ENCODE data around the gene EPS15. TPM values are rescaled to one million over a fixed set of nuclear protein-coding genes. Genes with fewer than 3 reads are reported as not detected.

EPS15 gene
- total and polyA plus RNA-seq, 2 experiments from 2014 or later, result 26.9 to 41.1 TPM

DNA sequence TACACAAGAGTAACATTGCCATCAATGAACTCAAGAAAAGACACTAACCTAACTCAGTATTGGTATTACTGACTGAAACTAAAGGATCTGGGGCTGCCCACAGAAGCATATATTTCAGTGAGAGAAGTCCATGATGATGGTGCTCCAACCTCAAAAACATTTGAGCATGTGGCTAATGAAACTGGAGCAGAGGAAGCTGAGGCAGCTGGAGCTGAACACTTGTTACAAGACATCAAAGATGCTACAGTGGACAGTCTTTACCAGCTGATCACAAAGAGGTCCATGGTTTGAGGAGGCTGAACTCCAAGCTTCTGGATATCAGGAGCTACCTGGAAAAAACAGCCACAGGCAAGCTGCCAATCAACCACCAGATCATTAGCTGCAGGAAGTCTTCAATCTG lies 146.5 kb downstream of the EPS15 start:
- Histone ChIP-seq H3K9me2 (ENCODE audit: insufficient read depth) (no peaks in the 10 kb centered on the region), H3K4me2 (ENCODE audit: unreplicated experiment) (no peak overlapping the region), H3K79me2 (ENCODE audit: insufficient read depth) (no peaks in the 10 kb centered on the region), H3K27me3 (replicated peaks; ENCODE audit: insufficient read depth) (no peaks in the 10 kb centered on the region), H3K9ac (no peak overlapping the region), H2AFZ (no peak overlapping the region), H3K36me3 (ENCODE audit: low read depth) (no peaks in the 10 kb centered on the region), H3K4me1 (ENCODE audit: insufficient read depth) (no peaks in the 10 kb centered on the region), H4K20me1 (ENCODE audit: insufficient read depth) (no peaks in the 10 kb centered on the region), H3F3A (ENCODE audit: insufficient read depth) (no peaks in the 10 kb centered on the region), H3K27ac (no peak overlapping the region), H3K9me3 (ENCODE audit: low read depth) (no peaks in the 10 kb centered on the region), H3K4me3 (no peak overlapping the region)
- no peak for DNase-seq
- in situ Hi-C loops (cut with MboI), result no loop called here
- TF ChIP-seq EZH2 (IDR thresholded peaks at IDR 0.05; ENCODE audit: insufficient read depth, poor library complexity, severe bottlenecking), result no peak
- no peak for TF ChIP-seq EZH2phosphoT487 (IDR thresholded peaks at IDR 0.05; ENCODE audit: insufficient read depth, low read depth)

DNA sequence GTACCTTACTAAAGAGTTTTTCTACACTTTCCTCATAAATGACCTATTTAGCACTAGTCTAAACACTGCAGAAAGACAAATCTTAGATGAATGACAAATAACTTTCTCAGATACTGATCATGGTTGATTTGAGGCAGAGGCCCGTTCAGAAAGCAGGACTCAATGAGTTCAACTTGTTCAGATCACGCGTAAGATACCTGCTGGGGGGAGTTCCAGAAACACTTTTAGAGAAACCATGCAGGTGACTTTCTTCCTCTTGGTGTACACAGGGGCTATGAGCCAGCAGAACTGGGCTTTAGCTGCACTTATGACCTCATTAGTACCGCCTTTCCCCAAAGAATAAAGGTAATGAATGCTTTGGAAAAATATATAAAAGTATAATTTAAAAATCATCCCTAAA lies 149.9 kb downstream of the EPS15 start:
- H3K4me2 ChIP-seq (ENCODE audit: unreplicated experiment), result no peak overlapping the region
- H3K9me3 ChIP-seq (ENCODE audit: low read depth), result no peaks in the 10 kb centered on the region
- no peak overlapping the region for H2AFZ ChIP-seq
- H3K9ac ChIP-seq, result no peak overlapping the region
- no peaks in the 10 kb centered on the region for H3K9me2 ChIP-seq (ENCODE audit: insufficient read depth)
- TF ChIP-seq EZH2phosphoT487 (IDR thresholded peaks at IDR 0.05; ENCODE audit: insufficient read depth, low read depth) (no peak), EZH2 (IDR thresholded peaks at IDR 0.05; ENCODE audit: insufficient read depth, poor library complexity, severe bottlenecking) (no peak)
- no peaks in the 10 kb centered on the region for H3K36me3 ChIP-seq (ENCODE audit: low read depth)
- H3K27ac ChIP-seq, result no peak overlapping the region
- no peak for DNase-seq
- H3F3A ChIP-seq (ENCODE audit: insufficient read depth), result no peaks in the 10 kb centered on the region
- H3K79me2 ChIP-seq (ENCODE audit: insufficient read depth), result no peaks in the 10 kb centered on the region
- in situ Hi-C loops (cut with MboI), result no loop called here
- H3K27me3 ChIP-seq (replicated peaks; ENCODE audit: insufficient read depth), result no peaks in the 10 kb centered on the region
- 95 to 98% methylated on average over 4 of the region's 4 CpGs for WGBS, 2 experiments (ENCODE audit: low coverage in 1 of 2, low lambda C conversion rate in 2 of 2, missing lambda C conversion rate in 2 of 2)
- H3K4me1 ChIP-seq (ENCODE audit: insufficient read depth), result no peaks in the 10 kb centered on the region
- no peaks in the 10 kb centered on the region for H4K20me1 ChIP-seq (ENCODE audit: insufficient read depth)
- no peak overlapping the region for H3K4me3 ChIP-seq

DNA sequence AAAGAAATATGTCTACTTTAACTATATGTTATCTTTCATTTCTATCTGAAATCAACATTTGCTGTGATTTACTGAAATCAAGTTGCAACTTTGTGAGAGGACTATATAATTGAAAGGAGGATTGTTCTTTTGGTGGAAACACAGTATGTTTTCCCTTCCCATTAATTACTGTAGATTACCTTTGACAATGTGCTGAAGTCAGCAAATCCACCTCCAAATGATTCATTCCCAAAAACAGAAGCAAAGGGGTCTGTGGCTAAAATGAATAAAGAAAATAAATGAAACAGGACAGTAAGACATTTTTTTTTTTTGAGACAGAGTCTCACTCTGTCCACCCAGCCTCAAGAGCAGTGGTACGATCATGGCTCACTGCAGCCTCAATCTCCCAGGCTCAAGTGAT lies 153.3 kb downstream of the EPS15 start:
- H2AFZ ChIP-seq, result no peak overlapping the region
- H3F3A ChIP-seq (ENCODE audit: insufficient read depth), result no peaks in the 10 kb centered on the region
- no peaks in the 10 kb centered on the region for H3K9me3 ChIP-seq (ENCODE audit: low read depth)
- H3K4me3 ChIP-seq, result no peak overlapping the region
- 95 to 96% methylated on average over 1 of the region's 1 CpG for WGBS, 2 experiments (ENCODE audit: low coverage in 1 of 2, low lambda C conversion rate in 2 of 2, missing lambda C conversion rate in 2 of 2)
- no peak for DNase-seq
- in situ Hi-C loops (cut with MboI), result no loop called here
- peaks cover 6% of the 10 kb centered on the region; the same call in 1 of the 2 replicates for H3K36me3 ChIP-seq (ENCODE audit: low read depth)
- H3K27me3 ChIP-seq (replicated peaks; ENCODE audit: insufficient read depth), result no peaks in the 10 kb centered on the region
- H3K79me2 ChIP-seq (ENCODE audit: insufficient read depth), result no peaks in the 10 kb centered on the region
- H3K9ac ChIP-seq, result no peak overlapping the region
- H4K20me1 ChIP-seq (ENCODE audit: insufficient read depth), result no peaks in the 10 kb centered on the region
- no peak overlapping the region for H3K4me2 ChIP-seq (ENCODE audit: unreplicated experiment)
- no peak overlapping the region for H3K27ac ChIP-seq
- no peaks in the 10 kb centered on the region for H3K4me1 ChIP-seq (ENCODE audit: insufficient read depth)
- TF ChIP-seq EZH2phosphoT487 (IDR thresholded peaks at IDR 0.05; ENCODE audit: insufficient read depth, low read depth), result no peak
- TF ChIP-seq EZH2 (IDR thresholded peaks at IDR 0.05; ENCODE audit: insufficient read depth, poor library complexity, severe bottlenecking), result no peak
- H3K9me2 ChIP-seq (ENCODE audit: insufficient read depth), result no peaks in the 10 kb centered on the region

DNA sequence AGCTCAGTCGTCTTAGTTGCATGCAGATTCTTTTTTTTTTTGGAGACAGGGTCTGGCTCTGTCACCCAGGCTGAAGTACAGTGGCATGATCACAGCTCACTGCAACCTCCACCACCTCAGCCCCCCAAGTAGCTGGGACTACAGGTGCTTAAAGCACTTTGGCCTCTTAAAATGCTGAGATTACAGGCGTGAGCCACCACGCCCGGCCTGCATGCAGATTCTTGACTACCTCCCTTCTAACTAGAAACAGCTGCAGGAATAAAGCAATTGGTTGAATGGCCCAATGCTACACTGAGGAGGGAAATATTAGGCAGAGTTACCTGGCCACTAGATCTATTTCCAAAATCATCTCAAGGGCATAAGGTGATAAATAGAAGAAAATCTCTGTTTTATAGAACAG lies 159.2 kb downstream of the EPS15 start:
- H3K4me1 ChIP-seq (ENCODE audit: insufficient read depth), result no peaks in the 10 kb centered on the region
- no peak overlapping the region for H3K9ac ChIP-seq
- H3K79me2 ChIP-seq (ENCODE audit: insufficient read depth), result no peaks in the 10 kb centered on the region
- no peak overlapping the region for H3K4me3 ChIP-seq
- peaks cover 21% of the 10 kb centered on the region for H3K36me3 ChIP-seq (ENCODE audit: low read depth)
- H3K9me3 ChIP-seq (ENCODE audit: low read depth), result no peaks in the 10 kb centered on the region
- no peak for DNase-seq
- no peaks in the 10 kb centered on the region for H4K20me1 ChIP-seq (ENCODE audit: insufficient read depth)
- 72 to 82% methylated on average over 4 of the region's 4 CpGs for WGBS, 2 experiments (ENCODE audit: low coverage in 1 of 2, low lambda C conversion rate in 2 of 2, missing lambda C conversion rate in 2 of 2)
- H3K4me2 ChIP-seq (ENCODE audit: unreplicated experiment), result no peak overlapping the region
- no peaks in the 10 kb centered on the region for H3K27me3 ChIP-seq (replicated peaks; ENCODE audit: insufficient read depth)
- no peak overlapping the region for H2AFZ ChIP-seq
- no peak for TF ChIP-seq EZH2phosphoT487 (IDR thresholded peaks at IDR 0.05; ENCODE audit: insufficient read depth, low read depth)
- TF ChIP-seq EZH2 (IDR thresholded peaks at IDR 0.05; ENCODE audit: insufficient read depth, poor library complexity, severe bottlenecking), result no peak
- no peaks in the 10 kb centered on the region for H3F3A ChIP-seq (ENCODE audit: insufficient read depth)
- H3K27ac ChIP-seq, result no peak overlapping the region
- no peaks in the 10 kb centered on the region for H3K9me2 ChIP-seq (ENCODE audit: insufficient read depth)
- in situ Hi-C loops (cut with MboI), result no loop called here

DNA sequence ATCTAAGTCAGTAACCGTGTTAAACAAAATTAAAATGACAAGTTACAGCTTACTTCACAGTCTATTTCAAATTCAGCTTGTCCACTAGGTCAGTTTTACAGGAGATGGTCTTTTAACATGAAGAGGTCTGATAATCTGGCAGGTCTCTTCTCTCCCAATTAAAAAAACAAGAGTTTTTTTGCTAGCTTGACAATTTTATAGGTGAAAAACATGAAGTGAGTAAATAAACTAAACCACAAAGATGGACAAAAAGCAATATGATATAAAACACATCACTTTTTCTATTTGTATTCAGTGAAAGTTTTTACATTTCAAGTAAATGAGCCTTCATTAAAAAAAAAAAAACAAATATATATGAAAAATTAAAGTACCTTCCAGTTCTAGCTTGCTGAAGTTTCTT lies 163.7 kb downstream of the EPS15 start:
- no peaks in the 10 kb centered on the region for H3F3A ChIP-seq (ENCODE audit: insufficient read depth)
- TF ChIP-seq EZH2 (IDR thresholded peaks at IDR 0.05; ENCODE audit: insufficient read depth, poor library complexity, severe bottlenecking) (no peak), EZH2phosphoT487 (IDR thresholded peaks at IDR 0.05; ENCODE audit: insufficient read depth, low read depth) (no peak)
- H4K20me1 ChIP-seq (ENCODE audit: insufficient read depth), result no peaks in the 10 kb centered on the region
- H3K27me3 ChIP-seq (replicated peaks; ENCODE audit: insufficient read depth), result no peaks in the 10 kb centered on the region
- in situ Hi-C loops (cut with MboI), result no loop called here
- 95 to 100% methylated on average over 1 of the region's 1 CpG for WGBS, 2 experiments (ENCODE audit: low coverage in 1 of 2, low lambda C conversion rate in 2 of 2, missing lambda C conversion rate in 2 of 2)
- no peaks in the 10 kb centered on the region for H3K4me1 ChIP-seq (ENCODE audit: insufficient read depth)
- no peak overlapping the region for H3K4me3 ChIP-seq
- H3K79me2 ChIP-seq (ENCODE audit: insufficient read depth), result no peaks in the 10 kb centered on the region
- H3K9me3 ChIP-seq (ENCODE audit: low read depth), result no peaks in the 10 kb centered on the region
- no peak overlapping the region for H3K4me2 ChIP-seq (ENCODE audit: unreplicated experiment)
- no peak overlapping the region for H3K9ac ChIP-seq
- H3K9me2 ChIP-seq (ENCODE audit: insufficient read depth), result no peaks in the 10 kb centered on the region
- H3K27ac ChIP-seq, result no peak overlapping the region
- H2AFZ ChIP-seq, result no peak overlapping the region
- H3K36me3 ChIP-seq (ENCODE audit: low read depth), result peaks cover 19% of the 10 kb centered on the region; the same call in 1 of the 2 replicates
- no peak for DNase-seq

Data from GM23248 (cell line).